NCI-H146 (cell line): Measurements from ENCODE around the gene PCYT1B.

Source experiments
- DNase-seq: peaks from one replicate; lab custom pipeline; 2025; lab: John Stamatoyannopoulos, UW

The PCYT1B gene

DNA sequence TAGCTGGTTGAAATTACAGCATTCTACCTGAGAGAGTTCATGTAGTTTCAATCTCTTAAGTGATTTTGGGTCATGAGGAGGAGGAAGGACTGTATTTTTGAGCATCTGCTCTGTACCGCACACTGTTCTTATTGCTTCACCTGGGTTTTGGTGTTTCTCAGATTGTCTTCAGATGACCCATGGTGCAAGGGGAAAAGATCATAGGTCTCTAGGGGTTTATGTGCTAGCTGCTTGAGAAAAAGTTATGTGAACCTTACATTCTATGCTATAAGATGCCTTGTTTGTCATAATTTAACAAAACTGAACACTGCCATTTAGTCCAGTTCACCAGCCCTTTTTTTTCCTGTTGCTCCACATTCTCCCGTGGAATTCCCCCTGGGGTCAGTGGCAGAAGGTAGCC lies 121.7 kb downstream of the PCYT1B start:
- DNase-seq, result no peak

DNA sequence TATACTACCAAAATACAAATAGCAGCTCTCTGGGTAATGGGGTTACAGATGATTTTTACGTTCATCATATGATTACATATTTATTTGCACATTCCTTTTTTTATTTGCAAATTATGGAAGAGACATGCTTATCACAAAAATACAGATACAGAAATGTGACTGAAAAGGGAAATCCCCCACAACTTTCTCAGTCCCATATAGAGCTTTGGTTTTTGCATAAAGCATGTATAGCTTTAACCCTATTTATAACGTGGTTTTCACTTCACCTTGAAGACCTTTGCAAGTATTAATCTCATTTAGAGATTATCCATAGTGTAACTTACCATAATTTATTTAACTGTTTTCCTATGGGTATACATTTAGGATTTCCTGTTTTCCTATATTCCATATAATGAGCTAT lies 126.7 kb downstream of the PCYT1B start:
- DNase-seq, result no peak

DNA sequence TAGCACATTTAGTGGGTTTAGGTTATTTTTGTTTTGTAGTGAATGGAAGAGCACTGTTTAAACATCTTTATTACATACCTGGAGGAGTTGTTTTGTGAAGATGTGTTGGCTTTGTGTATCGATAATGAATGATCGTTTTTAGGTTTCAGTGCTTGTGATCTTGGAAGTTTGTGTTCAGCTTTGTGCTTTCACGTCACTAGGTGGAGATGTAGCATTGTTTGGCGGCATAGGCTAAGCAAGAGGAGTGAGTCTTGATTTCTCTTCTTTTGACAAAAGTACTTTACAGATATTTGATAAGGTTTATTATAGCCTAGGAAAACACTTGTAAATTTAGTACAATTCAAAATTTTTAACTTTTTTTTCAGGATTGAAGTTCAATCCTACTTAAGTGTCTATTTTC lies 131.7 kb downstream of the PCYT1B start:
- peak; percentile 13 for DNase-seq

DNA sequence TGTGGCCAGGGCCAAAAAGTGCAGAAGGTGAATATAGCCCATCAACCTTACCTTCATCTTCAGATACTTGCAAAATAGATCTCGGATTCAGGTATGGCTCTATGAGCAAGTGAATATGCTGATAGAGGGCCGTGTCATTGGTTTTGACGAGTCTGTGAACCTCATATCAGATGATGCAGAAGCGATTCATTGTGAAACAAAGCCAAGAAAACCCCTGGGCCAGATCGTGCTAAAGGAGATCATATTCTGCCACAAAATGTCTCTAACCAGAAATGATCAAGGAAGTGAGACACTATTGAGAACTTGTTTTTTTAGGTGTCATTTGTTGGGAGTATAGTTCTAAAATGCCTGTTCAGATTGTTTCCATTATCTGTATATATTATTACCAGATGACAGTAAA lies 133.7 kb downstream of the PCYT1B start:
- DNase-seq, result no peak

DNA sequence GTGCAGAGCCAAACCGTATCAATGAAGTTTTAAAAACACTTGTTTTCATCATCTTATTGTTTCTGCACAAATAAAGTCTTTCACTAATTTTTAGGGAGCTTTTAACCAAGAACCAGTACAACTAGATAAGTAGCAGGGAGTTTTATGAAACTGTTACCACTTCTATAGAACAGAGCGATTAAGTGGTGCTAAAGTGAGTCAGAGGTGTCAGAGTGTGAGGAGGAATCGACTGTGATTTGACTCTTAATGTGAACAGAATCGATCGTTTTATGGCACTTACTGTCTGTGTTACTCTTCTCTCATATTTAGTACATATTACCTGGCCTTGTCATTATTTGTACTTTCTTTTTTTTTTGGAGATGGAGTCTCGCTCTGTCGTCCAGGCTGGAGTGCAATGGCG lies 138.8 kb downstream of the PCYT1B start:
- DNase-seq, result no peak
